ENCODE data around the gene AGT.
"Not testable (repeated sequence)": the region's sequence is repeated elsewhere in the genome, so short reads cannot be mapped to it uniquely, and the experiment has no call there.

Gene AGT

GRCh38 chr1:230704830-230705229, 9.1 kb downstream of the AGT start:
- Histone ChIP-seq H3K9ac (ENCODE audit: low read length) (no peak overlapping the region), H3K27me3 (ENCODE audit: control insufficient read depth, insufficient read depth, low read length) (no peaks in the 10 kb centered on the region), H3K4me3 (ENCODE audit: low read length) (no peak overlapping the region), H3K27ac (ENCODE audit: low read length) (no peak overlapping the region), H3K9me3 (ENCODE audit: control insufficient read depth, low read depth, low read length) (no peaks in the 10 kb centered on the region), H3K36me3 (ENCODE audit: control insufficient read depth, low read depth, low read length) (no peaks in the 10 kb centered on the region), H3K4me1 (ENCODE audit: control insufficient read depth, low read depth, low read length) (peaks cover 6% of the 10 kb centered on the region)

DNA sequence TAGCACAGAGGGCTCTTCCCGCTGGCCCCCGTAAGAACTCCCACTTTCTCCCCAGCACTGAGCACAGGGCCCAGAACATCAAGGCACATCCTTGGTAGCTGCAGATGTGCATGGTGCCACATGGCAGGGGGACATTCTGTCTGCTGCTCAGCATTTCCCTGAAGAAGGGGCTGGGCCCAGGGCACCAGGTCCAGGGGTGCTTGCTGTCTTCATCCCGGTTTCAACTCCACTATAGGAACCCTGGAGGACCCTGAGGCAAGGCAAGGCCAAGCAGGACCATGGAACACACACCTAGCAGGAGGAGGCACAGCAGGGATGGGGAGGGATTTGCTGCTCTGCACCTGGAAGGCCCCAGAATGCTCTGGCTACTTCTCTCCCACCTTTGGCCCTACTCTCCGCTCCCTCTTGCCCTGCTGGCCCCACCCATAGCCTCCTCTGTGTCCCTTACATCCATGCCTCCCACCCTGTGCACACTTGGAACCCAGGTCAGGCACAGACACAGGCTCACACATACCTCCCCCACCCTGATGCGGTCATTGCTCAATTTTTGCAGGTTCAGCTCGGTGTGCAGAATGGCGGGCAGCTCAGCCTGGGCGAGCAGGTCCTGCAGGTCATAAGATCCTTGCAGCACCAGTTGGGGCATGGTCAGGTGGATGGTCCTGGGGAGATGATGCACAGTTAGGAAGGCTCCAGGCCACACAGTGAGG, 10.1 kb downstream of the AGT start:
- Histone ChIP-seq H3K9me3 (ENCODE audit: control insufficient read depth, low read depth, low read length) (no peaks in the 10 kb centered on the region), H3K36me3 (ENCODE audit: control insufficient read depth, low read depth, low read length) (no peaks in the 10 kb centered on the region), H3K4me1 (ENCODE audit: control insufficient read depth, low read depth, low read length) (peaks cover 6% of the 10 kb centered on the region), H3K4me3 (ENCODE audit: low read length) (no peak overlapping the region), H3K27me3 (ENCODE audit: control insufficient read depth, insufficient read depth, low read length) (no peaks in the 10 kb centered on the region), H3K27ac (ENCODE audit: low read length) (no peak overlapping the region), H3K9ac (ENCODE audit: low read length) (no peak overlapping the region)

DNA sequence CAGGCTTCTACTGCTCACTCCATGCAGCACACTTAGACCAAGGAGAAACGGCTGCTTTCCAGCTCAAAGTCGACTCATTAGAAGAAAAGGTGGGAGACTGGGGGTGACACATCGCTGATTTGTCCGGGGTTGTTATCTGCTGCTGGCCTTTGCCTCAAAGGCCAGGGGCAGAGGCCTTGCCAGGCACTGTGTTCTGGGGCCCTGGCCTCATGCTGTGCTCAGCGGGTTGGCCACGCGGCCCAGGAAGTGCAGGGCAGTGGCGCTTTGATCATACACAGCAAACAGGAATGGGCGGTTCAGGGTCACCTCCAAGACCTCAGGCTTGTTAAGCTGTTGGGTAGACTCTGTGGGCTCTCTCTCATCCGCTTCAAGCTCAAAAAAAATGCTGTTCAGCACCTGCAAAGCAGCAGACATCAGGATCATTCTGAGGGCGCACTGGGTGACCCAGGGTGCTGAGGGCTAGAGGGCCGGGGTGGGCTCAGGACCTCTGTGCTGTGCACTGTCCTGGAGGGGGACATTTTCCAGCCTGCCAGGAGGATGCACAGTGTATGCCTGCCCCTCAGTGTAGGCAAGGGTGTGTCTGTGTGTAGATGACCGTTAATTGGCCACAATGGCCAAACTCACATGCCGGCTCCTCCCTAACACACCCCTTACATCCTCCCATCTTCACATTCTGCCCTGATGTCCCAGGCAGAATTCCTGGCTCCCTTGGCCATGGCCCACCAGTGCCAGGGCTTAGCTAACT, 10.8 kb downstream of the AGT start:
- no peak overlapping the region for H3K4me3 ChIP-seq (ENCODE audit: low read length)
- H3K9ac ChIP-seq (ENCODE audit: low read length) = no peak overlapping the region
- no peaks in the 10 kb centered on the region for H3K27me3 ChIP-seq (ENCODE audit: control insufficient read depth, insufficient read depth, low read length)
- H3K4me1 ChIP-seq (ENCODE audit: control insufficient read depth, low read depth, low read length) = peaks cover 6% of the 10 kb centered on the region
- H3K36me3 ChIP-seq (ENCODE audit: control insufficient read depth, low read depth, low read length) = no peaks in the 10 kb centered on the region
- no peaks in the 10 kb centered on the region for H3K9me3 ChIP-seq (ENCODE audit: control insufficient read depth, low read depth, low read length)
- no peak overlapping the region for H3K27ac ChIP-seq (ENCODE audit: low read length)

GRCh38 chr1:230701895-230702768, 11.8 kb downstream of the AGT start:
- H3K4me1 ChIP-seq (ENCODE audit: control insufficient read depth, low read depth, low read length) = peaks cover 6% of the 10 kb centered on the region
- H3K9ac ChIP-seq (ENCODE audit: low read length) = no peak overlapping the region
- no peak overlapping the region for H3K4me3 ChIP-seq (ENCODE audit: low read length)
- H3K36me3 ChIP-seq (ENCODE audit: control insufficient read depth, low read depth, low read length) = no peaks in the 10 kb centered on the region
- no peaks in the 10 kb centered on the region for H3K27me3 ChIP-seq (ENCODE audit: control insufficient read depth, insufficient read depth, low read length)
- no peaks in the 10 kb centered on the region for H3K9me3 ChIP-seq (ENCODE audit: control insufficient read depth, low read depth, low read length)
- H3K27ac ChIP-seq (ENCODE audit: low read length) = no peak overlapping the region

GRCh38 chr1:230701434-230701833, 12.5 kb downstream of the AGT start:
- no peaks in the 10 kb centered on the region for H3K9me3 ChIP-seq (ENCODE audit: control insufficient read depth, low read depth, low read length)
- H3K4me1 ChIP-seq (ENCODE audit: control insufficient read depth, low read depth, low read length) = peaks cover 6% of the 10 kb centered on the region
- H3K4me3 ChIP-seq (ENCODE audit: low read length) = no peak overlapping the region
- H3K27me3 ChIP-seq (ENCODE audit: control insufficient read depth, insufficient read depth, low read length) = no peaks in the 10 kb centered on the region
- no peak overlapping the region for H3K27ac ChIP-seq (ENCODE audit: low read length)
- no peaks in the 10 kb centered on the region for H3K36me3 ChIP-seq (ENCODE audit: control insufficient read depth, low read depth, low read length)
- H3K9ac ChIP-seq (ENCODE audit: low read length) = no peak overlapping the region

DNA sequence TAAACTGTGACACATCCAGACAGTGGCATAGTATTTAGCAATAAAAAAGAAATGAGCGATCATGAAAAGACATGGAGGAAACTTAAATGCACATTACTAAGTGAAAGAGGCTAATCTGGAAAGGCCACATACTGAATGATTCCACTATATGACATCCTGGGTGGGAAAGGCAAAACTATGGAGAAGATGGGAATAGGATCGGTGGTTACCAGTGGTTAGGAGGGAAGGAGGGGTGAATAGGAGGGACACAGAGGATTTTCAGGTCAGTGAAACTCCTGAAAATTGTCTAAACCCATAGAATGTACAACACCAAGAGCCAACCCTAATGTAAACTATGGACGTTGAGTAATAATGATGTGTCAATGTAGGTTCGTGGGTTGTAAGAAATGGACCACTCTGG, 13.8 kb downstream of the AGT start:
- H3K9me3 ChIP-seq (ENCODE audit: control insufficient read depth, low read depth, low read length) = no peaks in the 10 kb centered on the region
- H3K9ac ChIP-seq (ENCODE audit: low read length) = no peak overlapping the region
- H3K27me3 ChIP-seq (ENCODE audit: control insufficient read depth, insufficient read depth, low read length) = no peaks in the 10 kb centered on the region
- no peak overlapping the region for H3K4me3 ChIP-seq (ENCODE audit: low read length)
- H3K36me3 ChIP-seq (ENCODE audit: control insufficient read depth, low read depth, low read length) = no peaks in the 10 kb centered on the region
- H3K4me1 ChIP-seq (ENCODE audit: control insufficient read depth, low read depth, low read length) = peaks cover 6% of the 10 kb centered on the region
- H3K27ac ChIP-seq (ENCODE audit: low read length) = no peak overlapping the region

DNA sequence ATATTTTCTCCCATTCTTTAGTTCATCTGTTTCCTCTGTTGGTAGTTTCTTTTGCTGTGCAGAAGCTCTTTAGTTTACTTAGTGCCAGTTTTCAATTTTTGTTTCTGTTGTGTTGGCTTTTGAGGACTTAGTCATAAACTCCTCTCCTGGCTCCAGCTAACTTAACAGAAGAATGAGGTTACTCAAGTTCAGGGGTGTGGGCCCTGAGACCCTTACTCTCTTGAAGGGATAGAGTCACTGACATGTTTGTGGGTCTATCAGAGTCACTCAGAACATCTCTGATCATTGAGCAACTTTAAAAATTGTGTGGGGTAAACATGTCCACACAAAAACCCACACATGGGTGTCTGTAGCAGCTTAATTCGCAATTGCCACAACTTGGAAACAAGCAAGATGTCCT, 14.2 kb downstream of the AGT start:
- Histone ChIP-seq H3K27ac (ENCODE audit: low read length) (no peak overlapping the region), H3K27me3 (ENCODE audit: control insufficient read depth, insufficient read depth, low read length) (no peaks in the 10 kb centered on the region), H3K36me3 (ENCODE audit: control insufficient read depth, low read depth, low read length) (no peaks in the 10 kb centered on the region), H3K9ac (ENCODE audit: low read length) (no peak overlapping the region), H3K9me3 (ENCODE audit: control insufficient read depth, low read depth, low read length) (no peaks in the 10 kb centered on the region), H3K4me1 (ENCODE audit: control insufficient read depth, low read depth, low read length) (peaks cover 6% of the 10 kb centered on the region), H3K4me3 (ENCODE audit: low read length) (no peak overlapping the region)

DNA sequence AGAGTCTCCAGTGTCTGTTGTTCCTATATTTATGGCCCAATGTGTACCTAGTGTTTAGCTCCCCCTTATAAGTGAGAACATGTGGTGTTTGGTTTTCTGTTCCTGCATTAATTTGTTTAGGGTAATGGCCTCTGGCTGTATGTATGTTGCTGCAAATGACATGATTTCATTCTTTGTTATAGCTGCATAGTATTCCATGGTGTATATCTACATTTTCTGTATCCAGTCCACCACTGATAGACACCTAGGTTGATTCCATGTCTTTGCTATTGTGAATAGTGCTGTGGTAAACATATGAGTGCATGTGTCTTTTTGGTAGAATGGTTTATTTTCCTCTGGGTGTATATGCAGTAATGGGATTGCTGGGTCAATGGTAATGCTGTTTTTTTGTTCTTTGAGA, 15.0 kb downstream of the AGT start:
- not testable (repeated sequence) for H3K9me3 ChIP-seq (ENCODE audit: control insufficient read depth, low read depth, low read length); H3K4me3 ChIP-seq (ENCODE audit: low read length); H3K4me1 ChIP-seq (ENCODE audit: control insufficient read depth, low read depth, low read length); H3K9ac ChIP-seq (ENCODE audit: low read length); H3K36me3 ChIP-seq (ENCODE audit: control insufficient read depth, low read depth, low read length); H3K27ac ChIP-seq (ENCODE audit: low read length); H3K27me3 ChIP-seq (ENCODE audit: control insufficient read depth, insufficient read depth, low read length)

DNA sequence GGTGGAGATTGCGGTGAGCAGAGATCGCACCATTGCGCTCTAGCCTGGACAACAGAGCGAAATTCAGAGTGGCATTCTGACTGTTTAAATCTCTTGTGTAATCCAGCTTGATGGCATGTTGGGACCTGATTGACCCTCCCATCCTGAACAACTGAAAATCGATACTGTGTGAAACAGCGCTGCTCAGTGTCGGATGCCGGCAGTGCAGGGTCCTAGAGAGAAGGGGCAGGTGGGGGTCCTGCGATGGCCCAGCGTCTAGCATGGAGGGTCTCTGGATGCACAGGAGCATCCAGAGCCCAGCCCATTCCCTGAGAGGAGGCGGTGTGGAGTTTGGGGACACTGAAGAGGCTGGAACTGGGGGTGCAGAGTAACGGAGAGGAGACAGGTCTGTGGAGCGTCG, 15.8 kb downstream of the AGT start:
- Histone ChIP-seq H3K9ac (ENCODE audit: low read length) (no peak overlapping the region), H3K27me3 (ENCODE audit: control insufficient read depth, insufficient read depth, low read length) (no peaks in the 10 kb centered on the region), H3K9me3 (ENCODE audit: control insufficient read depth, low read depth, low read length) (no peaks in the 10 kb centered on the region), H3K4me1 (ENCODE audit: control insufficient read depth, low read depth, low read length) (peaks cover 6% of the 10 kb centered on the region), H3K36me3 (ENCODE audit: control insufficient read depth, low read depth, low read length) (no peaks in the 10 kb centered on the region), H3K27ac (ENCODE audit: low read length) (no peak overlapping the region), H3K4me3 (ENCODE audit: low read length) (no peak overlapping the region)

GRCh38 chr1:230696722-230697437, 17.0 kb downstream of the AGT start:
- Histone ChIP-seq H3K4me1 (ENCODE audit: control insufficient read depth, low read depth, low read length) (no peaks in the 10 kb centered on the region), H3K27me3 (ENCODE audit: control insufficient read depth, insufficient read depth, low read length) (no peaks in the 10 kb centered on the region), H3K36me3 (ENCODE audit: control insufficient read depth, low read depth, low read length) (peaks cover 9% of the 10 kb centered on the region), H3K27ac (ENCODE audit: low read length) (no peak overlapping the region), H3K4me3 (ENCODE audit: low read length) (no peak overlapping the region), H3K9me3 (ENCODE audit: control insufficient read depth, low read depth, low read length) (no peaks in the 10 kb centered on the region), H3K9ac (ENCODE audit: low read length) (no peak overlapping the region)

DNA sequence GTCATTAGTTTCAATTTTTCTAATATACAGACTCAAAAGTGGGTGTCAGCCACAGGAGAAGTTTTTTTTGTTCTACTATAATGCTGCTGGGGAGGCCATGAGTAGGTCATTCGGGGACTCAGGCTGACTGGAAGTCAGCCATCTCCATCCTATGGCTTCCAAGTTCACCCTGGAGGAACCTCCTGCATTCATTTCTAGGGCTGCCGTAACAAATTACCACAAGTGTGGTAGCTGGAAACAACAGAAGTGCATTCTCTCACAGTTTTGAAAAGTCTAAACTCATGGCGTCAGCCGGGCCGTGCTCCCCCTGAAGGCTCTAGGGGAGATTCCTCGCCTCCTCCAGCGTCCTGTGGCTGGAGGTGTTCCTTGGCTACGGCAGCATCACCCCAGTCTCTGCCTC, 17.7 kb downstream of the AGT start:
- Histone ChIP-seq H3K9me3 (ENCODE audit: control insufficient read depth, low read depth, low read length) (no peaks in the 10 kb centered on the region), H3K4me3 (ENCODE audit: low read length) (no peak overlapping the region), H3K4me1 (ENCODE audit: control insufficient read depth, low read depth, low read length) (no peaks in the 10 kb centered on the region), H3K27me3 (ENCODE audit: control insufficient read depth, insufficient read depth, low read length) (no peaks in the 10 kb centered on the region), H3K9ac (ENCODE audit: low read length) (no peak overlapping the region), H3K27ac (ENCODE audit: low read length) (no peak overlapping the region), H3K36me3 (ENCODE audit: control insufficient read depth, low read depth, low read length) (peaks cover 15% of the 10 kb centered on the region)
